HG03342 (cell line): ENCODE results near the gene MYH13.

Experiments
- ATAC-seq: cut with Tn5 transposase; IDR thresholded peaks from one replicate; pipeline ENCODE4 v1.9.1; 2021; ENCODE audit warnings: mild to moderate bottlenecking, moderate library complexity; ENCODE audit not compliant: unreplicated experiment

Gene MYH13

GRCh38 chr17:10372906-10373305 lies at the start of gene MYH13:
Gene MYH13 (minus strand): TSS chr17:10373006. CDS start chr17:10364530, 8,476 bp downstream.
- ATAC-seq: no peak

DNA sequence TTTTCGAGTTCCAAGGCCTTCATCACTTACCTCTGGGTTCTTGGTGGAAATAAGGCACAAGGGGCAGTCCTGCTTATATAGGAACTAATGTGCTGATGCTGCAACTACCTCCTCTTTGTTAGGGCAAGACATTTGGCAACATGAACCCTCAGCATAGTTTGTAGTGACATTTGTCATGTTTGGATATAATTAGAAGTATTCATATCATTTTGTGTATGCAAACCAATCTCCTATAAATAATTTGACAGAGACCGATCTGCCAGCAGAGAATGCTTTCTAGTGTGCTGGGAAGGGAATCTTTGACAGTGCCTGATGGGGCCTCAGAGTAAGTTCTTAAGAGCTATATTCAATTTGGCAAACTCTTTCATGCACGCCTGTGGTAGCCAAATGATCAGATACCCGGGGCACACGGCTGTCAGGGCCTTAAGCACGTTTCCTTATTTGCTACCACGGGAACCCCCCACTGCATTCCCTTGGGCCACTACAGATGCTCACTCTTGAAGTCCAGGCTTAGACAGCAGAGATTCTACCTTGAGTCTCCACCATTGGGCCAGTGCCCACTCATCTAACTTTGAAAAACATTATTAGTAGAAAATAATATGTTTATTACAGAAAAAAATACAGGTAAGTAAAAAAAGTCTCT lies 49.2 kb upstream of the MYH13 start, which contains the start of gene MYH8:
Gene MYH8 (minus strand): TSS at position 51 of the 643 bp plus-strand sequence. CDS start 1,723 bp downstream, outside the sequence.
- no peak for ATAC-seq

DNA sequence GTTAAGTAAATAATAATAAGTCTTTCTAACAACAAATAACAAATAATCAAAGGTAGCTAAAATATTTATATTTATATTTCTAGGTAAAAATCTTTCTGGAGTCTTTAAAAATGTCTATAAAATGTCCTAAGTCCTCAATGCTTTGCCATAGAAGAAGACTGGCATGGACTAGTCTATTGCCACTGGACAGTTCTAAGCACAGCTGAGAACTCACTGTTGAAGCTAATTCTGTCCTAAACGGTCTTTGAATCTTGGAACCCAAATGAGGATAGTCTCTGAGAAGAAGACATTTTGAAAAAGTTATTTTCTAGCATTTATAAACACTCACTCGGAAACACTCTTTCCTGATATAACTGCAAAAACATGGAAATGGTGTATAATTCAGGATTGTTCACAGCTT lies 48.4 kb upstream of the MYH13 start:
- no peak for ATAC-seq

GRCh38 chr17:10420811-10421210 lies 48.0 kb upstream of the MYH13 start:
- no peak for ATAC-seq

DNA sequence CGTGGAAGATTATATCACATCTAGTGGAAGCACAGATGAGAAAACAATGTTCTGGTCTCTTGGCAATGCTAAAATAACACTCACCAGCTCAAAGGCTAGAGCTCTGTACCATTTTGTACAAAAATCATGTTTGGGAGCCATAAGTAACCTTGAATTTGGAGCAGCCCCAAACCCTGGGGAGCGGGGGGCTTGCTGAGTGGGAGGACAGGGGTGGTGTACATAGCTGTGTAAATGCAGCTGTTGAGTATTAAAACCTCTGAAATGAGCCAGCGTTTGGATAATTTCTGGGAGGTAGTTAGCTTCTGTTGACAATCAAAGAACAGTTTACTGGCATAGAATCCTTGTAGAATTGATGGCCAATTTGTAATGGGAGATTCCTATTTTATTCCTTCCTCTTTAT lies 44.6 kb upstream of the MYH13 start:
- no peak for ATAC-seq

DNA sequence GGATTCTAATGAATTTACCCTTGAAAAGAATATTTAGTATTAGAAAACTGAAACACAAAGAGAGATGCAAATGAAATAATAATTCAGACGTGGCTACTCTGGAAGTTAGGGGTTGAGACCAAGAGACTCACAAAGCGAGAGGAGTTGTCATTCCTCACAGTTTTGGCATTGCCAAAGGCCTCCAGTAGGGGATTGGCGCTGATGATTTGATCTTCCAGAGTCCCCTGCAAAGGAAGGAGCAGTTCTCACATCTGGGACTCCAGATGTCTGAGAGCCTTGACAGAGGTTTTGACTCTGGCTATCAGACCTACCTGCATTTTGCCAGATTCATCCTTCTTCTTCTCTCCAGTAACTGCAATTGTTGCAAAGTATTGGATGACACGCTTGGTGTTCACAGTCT lies 42.4 kb upstream of the MYH13 start:
- no peak for ATAC-seq

GRCh38 chr17:10403589-10403988 lies 30.8 kb upstream of the MYH13 start:
- no peak for ATAC-seq

DNA sequence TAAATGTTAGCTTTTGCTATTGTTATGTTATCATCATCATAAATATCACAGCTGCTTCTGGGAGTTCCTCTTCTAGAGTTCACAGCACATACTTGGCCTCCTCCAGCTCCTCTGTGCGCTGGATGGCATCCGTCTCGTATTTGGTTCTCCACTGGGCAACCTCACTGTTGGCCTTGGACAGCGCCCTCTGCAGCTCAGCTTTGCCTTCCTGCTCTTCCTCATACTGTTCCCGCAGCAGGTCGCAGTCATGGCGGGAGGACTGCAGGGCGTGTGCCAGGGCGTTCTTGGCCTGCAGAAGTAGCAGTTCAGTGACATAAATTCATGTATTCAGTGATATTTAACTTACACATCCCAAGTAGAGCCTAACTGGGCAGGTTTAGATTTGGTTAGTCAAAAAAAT lies 25.5 kb upstream of the MYH13 start:
- ATAC-seq: no peak

DNA sequence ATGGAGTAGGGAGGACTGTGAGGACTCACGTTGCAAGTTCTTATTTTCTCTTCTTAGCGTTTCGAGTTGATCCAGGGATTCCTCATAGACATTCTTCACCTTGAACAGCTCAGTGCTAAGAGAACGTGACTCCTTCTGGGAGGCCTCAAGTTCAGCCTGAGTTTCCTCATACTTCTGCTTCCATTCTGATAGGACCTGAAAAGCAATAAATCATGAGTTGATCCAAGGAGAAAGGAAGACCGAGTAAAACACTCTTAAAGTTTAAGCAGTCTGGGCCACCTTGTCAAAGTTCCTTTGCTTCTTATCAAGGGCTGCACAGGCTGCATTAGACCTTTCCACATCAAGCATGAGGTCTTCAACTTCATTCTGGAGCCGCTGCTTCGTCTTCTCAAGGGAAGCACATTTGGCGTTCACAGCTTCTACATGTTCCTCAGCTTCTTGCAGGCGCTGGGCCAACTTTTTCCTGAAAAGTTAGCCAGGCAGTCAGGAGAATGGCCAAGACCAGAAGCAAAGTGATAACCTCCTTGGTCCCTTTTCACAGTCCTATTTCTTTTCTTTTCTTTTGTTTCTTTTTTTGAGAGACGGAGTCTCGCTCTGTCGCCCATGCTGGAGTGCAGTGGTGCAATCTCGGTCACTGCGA lies 23.8 kb upstream of the MYH13 start:
- ATAC-seq: no peak

DNA sequence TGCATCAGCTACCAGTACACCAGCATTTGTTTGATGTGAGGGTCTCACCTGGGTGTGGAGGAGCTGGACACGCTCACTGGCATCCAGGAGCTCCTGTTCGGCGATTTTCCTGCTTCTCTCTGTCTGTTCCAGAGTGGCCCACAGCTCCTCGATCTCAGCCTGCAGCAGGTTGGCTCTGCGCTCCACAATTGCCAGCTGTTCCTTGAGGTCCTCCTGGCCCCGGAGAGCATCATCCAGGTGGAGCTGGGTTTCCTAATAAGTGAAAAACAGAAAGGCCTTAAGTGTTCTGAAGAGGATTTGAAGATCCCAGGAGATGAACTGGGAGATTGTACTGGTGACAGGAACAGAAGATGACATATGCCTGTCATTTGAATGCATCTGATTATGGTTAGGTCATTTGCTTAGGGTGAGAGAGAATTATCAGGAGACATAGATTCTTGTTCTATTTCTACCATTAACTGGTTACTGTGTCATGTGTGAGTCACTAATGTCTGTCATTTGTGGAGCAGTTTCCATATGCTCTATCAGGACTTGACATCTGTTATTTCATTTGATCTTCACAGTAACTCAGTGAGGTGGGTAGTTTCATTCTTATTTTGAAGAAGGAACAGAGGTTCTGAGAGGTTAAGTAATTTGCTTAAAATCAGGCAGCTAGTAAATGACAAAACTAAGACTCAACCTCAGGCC lies 21.5 kb upstream of the MYH13 start:
- ATAC-seq: no peak

DNA sequence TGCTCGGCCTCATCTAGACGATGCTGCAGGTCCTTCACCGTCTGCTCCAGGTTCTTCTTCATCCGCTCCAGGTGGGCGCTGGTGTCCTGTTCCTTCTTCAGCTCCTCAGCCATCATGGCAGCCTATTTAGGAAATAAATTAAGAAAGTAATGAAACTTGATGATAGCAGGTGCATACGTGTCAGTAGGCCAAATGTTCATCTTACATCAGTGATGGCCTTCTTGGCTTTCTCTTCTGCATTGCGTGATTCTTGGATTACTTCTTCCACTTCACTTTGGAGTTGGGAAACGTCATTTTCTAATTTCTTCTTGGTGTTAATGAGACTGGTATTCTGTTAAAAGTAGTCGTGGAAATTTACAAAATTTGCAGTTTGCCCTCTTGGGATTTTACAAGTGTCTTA lies 20.1 kb upstream of the MYH13 start:
- ATAC-seq: no peak

GRCh38 chr17:10385871-10386270 lies 13.1 kb upstream of the MYH13 start:
- no peak for ATAC-seq

GRCh38 chr17:10384175-10384574 lies 11.4 kb upstream of the MYH13 start:
- no peak for ATAC-seq

DNA sequence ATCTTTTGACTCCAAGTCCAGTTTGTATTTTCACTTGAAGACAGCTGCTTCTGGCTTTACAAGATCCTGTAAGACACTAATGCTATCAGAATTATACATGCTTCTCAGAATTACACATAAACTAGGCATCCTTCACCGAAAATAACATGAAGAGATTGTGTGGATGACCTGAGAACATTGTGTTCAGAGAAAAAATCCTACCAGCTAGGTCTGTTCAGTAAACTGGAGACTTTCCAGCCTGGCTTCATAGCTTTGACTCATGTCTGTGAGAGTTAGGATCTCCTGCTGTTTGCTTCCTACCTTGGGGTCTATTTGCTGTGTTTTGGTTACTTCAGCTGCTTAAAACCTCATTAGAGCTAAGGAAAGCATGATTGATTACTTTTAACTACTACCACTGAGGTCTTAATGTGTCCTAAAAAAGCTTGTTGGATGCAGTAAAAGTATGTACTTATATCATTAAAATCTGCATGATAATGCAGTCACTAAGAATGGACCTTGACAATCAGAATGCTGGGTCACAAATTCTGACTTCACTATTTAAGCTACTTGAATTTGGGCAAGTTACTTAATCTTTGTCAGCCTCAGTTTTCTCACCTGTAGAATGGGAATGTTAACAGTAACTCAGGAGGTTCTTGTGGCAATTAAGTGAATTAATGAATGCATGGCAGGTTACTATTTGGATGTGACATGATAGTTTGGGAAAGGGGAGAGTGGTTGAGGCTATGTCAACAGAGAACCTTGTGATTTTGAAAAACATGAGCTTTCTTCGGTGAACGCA lies 8.0 kb upstream of the MYH13 start:
- ATAC-seq: no peak

DNA sequence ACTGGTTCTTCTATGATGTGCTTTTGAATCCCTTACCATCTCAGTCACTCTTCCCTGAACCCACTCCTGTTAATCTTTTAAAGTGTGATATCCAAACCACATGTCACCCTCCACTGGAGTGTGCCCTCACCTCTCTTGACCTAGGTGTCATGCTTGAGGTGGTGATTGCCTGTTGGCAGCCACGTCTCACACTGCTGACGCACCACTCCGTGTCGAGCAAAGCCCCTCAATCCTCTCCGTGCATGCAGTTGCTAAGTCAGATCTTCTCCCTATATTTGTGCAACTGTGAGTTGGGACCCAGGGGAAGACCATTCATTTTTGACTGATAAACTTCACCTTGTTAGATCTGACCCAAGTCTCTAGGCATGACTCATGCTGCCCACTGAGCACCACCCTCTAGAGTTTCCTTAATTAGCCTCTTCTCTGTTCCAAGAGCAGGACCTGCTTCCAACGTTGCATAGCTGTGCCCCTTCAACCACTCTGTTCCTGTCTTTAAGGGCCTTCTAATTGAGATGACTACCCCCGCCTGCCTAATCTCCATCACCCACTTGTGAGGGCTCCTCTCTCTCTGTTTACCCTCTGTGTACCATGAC lies 2.7 kb downstream of the MYH13 start:
- ATAC-seq: no peak

- ATAC-seq: no peak
These were observed 3.6 kb downstream of the MYH13 start for GRCh38 chr17:10369239-10369638.

DNA sequence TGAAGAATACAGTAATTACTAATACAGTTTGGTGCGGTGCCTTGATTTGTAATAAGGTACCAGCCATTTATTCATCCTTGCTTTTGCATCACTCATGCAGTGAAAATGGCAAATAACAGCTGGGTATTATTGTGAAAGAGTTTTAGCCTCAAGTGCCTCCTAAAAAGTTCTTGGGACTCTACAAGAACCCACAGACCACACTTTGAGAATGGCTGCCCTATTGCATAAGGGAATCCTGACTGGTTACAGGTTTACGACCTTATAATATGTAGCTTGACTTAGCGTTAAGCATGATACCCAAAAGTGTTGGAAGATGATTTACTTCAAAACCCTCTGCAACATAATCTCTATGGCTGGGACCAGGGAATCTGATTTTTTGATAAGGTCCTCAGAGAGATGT lies 4.2 kb downstream of the MYH13 start:
- ATAC-seq: no peak

- ATAC-seq: no peak
These were observed 12.2 kb downstream of the MYH13 start for GRCh38 chr17:10360578-10360977.

- no peak for ATAC-seq
These were observed 15.0 kb downstream of the MYH13 start for GRCh38 chr17:10357768-10358167.

DNA sequence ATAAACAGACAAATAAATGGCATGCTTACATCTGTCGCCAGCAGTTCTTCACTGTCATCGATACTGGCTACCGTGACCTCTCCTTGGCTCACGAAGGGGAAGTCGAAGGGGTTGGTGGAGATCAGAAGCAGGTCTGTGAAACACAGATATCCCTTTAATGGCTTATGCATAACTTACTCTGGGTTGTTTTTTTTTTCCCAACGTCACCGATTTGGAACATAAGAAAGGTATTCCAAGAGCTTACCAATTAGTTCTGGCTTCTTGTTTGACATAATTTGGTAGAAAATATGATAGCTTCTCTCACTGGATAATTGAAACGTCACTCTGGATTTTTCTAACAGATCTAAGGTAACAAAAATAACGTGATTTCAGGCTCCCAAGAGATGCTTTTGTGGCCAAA lies 18.2 kb downstream of the MYH13 start:
- no peak for ATAC-seq

DNA sequence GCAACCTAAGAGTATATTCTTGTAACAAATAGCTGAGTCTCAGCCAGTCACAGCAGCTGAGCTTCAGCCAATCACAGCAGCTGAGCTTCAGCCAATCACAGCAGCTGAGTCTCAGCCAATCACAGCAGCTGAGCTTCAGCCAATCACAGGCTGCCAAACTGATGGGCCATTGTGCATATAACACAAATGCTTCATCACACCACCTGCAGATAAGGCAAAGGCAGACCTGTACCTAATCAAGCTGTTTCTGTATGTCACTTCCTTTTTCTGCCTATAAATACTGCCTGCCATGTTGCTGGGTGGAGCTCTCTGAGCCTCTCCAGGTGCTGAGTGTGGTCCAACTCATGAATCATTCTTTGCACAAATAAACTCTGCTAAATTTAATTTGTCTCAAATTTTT lies 19.9 kb downstream of the MYH13 start:
- no peak for ATAC-seq
